ENCODE results near the gene GRIN2A.

The GRIN2A gene

DNA sequence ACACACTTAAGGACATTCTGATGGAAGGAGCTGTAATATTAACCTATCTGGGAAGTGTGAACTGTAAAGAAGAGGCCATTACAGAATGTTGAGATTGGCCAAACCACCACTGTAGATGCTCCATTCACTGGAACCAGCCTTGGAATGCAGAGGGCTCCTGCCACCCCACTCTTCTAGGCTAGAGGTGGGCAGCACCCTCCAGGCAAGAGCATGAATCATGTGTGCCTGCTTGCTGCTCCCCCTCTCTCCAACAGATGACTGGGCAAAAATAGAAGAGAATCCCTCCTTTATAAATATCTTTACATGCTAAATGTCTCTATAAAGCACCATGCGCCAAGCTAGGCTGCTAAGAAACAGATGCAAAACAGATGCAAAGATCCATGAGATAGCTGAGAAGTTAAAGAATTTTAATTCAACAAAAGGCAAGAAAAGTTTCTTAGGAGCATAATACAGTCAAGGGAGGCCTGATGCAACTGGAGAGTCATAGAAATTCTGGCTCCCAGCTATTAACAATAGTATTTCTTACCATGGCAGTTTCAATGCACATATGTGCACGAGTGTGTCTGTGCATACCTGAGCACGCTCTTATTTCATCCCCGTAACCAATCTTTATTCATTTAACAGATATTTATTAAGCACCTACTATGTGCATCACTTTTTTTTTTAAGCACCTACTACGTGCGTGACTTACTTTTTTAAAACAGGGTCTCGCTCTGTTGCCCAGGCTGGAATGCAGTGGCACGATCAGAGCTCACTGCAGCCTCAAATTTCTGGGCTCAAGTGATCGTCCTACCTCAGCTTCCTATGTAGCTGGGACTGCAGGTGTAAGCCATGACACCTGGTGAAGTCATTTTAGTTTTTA lies 53.6 kb downstream of the GRIN2A start:
- DNase-seq: no peak

GRCh38 chr16:10126686-10127085 lies 55.5 kb downstream of the GRIN2A start:
- DNase-seq: no peak

DNA sequence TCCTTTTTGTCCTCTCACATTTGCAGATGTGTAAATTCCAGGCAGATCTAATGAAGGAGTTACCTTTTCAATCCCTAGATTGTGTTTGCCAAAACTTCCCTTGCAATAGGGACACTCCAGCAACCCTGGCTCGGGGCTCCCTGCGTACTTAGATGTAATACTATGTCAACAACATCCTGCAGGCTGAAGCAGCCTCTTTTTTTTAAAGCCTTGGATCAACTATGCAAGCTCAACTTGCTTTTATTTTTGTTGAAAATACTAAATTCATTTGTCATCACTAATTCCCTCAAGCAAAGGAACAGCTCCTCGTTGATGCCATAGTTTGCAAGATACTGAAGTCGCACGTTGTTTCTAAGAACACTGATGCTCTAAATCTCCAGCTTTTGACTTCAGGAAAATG lies 59.1 kb downstream of the GRIN2A start:
- DNase-seq: no peak

DNA sequence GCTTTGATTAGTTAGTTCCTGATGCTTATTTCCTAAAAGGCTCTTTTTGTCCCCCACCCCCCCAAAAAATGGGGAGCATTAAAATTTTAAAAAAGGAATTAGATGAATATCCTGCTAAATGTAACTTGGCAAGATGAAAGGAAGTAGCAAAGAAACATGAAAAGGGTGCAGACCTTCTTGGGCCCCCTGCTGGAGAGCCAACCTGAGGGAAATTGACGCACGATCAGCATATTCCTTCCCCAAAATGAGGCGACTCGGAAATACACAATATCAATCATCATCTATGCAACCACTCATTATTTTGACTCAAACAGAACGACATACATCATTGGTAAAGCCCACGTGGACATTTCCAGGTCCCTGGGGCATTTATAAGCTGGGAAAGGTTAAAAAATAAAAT lies 59.7 kb downstream of the GRIN2A start:
- DNase-seq: no peak

DNA sequence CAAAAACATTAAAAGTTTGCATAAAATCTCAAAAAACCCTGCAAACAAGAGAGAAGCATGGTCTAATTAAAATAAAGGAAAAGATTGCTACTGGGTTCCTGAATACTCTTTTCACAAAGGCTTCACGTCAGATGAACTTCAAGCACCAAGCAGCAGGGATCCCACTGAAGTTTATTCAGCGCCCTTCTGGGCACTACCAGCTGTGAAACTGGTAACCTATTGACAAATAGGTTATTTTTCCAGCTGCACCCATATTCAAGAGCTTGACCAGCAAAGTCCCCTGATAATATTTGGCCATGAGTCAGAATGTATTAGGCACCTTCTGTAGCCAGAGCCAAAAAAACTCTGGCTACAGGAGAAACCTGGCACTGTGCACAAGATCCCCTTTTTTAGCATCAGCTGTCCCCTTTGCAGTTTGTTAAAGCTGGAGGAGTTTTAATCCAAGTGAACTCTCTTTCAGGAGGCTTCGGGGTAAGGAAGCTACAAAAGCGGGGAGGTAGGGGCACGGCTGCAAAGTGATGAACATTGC lies 60.3 kb downstream of the GRIN2A start:
- no peak for DNase-seq

DNA sequence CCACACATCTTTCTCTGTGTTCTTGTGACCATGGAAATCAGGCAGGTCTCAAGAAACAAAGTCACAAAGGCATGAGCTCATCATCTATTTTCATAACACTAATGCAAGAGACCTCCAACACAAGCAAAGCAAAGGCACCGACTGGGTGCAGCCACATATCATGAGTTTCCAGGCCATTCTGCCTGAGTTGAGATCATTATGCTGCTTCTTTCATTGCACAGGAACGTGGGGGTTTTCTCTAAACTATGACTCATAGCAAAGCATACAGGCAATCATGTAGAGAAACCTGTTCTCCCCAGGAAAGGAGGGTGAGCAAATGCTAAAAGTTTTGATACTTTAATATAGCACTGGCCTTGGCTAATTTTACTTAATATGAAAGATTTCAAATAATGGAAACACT lies 60.7 kb downstream of the GRIN2A start:
- no peak for DNase-seq

DNA sequence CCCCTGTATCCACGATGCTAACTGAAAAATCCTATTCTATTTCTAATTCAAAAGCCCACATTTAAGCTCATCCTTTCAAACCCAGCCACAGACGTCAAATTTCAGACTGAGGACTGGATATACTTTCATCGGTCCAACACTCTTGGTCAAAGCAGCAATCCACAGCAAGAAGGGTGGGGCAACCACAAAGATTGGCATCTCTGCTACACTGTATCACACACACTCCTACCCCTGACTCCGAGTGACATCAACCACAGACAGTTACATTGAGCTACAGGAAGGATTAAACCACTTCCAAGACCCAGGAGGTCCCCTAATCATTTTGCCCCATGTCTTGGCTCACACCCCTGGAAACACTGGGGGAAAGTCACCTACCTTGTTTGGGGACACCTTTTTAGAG lies 61.3 kb downstream of the GRIN2A start:
- DNase-seq: no peak

GRCh38 chr16:10114409-10114808 lies 67.8 kb downstream of the GRIN2A start:
- no peak for DNase-seq

GRCh38 chr16:10113248-10113647 lies 69.0 kb downstream of the GRIN2A start:
- no peak for DNase-seq

DNA sequence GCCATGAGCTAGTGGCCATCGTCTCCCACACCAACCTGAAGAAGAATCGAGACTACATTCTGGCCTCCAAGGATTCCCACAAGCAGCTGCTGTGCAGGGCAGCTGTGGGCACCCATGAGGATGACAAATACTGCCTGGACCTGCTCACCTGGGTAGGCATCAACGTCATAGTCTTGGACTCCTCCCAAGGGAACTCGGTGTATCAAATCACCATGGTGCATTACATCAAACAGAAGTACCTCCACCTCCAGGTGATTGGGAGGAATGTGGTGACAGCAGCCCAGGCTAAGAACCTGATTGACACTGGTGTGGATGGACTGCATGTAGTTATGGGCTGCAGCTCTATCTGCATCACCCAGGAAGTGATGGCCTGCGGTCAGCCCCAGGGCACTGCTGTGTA lies 70.2 kb downstream of the GRIN2A start:
- DNase-seq: no peak

DNA sequence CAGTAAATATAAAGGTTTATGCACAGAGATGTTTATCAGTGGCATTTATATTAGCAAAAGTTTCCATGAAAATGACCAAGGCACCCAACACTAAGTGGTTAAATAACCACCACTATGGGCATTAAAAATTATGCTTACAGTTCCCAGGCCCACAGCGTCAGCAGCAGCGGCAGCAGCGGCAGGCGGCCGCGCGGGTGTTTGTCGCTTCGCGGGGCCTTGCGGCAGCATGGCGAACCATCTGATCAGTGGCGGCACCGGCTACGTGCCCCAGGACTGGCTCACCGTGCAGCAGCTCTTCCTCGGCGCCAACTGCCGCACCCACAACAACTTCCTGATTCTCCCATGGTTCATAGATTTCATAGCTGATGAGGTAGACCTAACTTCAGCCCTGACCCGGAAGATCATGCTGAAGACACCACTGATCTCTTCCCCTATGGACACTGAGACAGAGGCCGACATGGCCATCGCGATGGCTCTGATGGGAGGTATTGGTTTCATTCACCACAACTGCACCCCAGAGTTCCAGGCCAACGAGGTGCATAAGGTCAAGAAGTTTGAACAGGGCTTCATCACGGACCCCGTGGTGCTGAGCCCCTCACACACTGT lies 71.0 kb downstream of the GRIN2A start:
- no peak for DNase-seq

- DNase-seq: no peak
Observed at GRCh38 chr16:10110552-10110951, 71.7 kb downstream of the GRIN2A start.

DNA sequence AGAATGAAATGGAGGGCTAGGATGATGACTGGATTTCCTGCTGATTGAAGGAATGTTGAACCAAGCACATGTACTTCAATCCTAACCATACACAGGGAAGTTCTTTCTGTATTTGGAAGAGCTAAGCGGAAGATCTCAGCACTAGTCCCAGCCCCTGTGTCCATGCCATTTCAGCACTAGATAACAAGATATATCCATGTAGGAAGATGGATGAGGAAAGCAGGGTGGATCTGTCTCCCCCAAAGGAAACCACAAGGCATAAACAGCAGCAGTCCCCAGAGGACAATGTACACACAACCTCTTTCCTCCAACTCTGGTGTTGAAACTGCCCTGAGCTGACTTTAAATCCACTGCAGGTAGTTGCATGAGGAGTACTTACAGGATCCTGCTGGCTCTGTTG lies 75.1 kb downstream of the GRIN2A start:
- no peak for DNase-seq

DNA sequence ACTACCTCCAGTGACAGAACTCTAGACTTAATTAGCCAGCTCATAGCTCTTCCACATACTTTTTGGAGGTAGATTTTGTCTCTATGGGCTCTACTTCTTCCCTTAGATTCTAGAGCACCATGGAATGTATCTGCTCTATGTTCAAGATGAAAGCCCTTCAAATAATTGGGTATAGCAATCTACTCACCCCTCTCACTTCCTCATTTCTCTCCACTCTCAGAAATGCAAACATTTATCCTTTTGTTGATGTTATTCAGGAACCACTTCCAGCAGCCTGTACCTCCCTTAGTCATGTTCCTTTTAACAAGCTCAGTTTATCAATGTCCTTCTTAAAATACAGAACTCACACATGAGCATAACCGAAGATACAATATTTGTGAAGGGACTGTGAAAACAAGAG lies 78.5 kb downstream of the GRIN2A start:
- DNase-seq: no peak

DNA sequence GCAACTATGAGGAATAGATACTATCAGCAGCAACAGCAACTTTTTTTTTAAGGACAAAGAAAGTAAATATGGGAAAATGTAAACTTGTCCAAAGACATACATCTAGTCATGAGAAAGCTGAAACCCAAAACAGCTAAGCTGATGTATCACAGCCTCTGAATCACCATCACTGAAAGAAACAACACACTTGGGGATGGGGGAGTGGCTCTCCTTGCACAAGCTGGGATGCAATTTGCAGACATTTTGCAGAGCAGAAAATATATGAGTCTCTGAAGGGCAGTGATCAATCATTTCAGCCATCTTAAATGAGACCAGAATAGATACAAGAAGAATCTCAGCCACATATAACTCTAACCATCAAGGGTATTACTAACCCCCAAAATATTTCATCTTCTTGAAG lies 79.1 kb downstream of the GRIN2A start:
- no peak for DNase-seq

- no peak for DNase-seq
Observed at GRCh38 chr16:10100829-10101228, 81.4 kb downstream of the GRIN2A start.

DNA sequence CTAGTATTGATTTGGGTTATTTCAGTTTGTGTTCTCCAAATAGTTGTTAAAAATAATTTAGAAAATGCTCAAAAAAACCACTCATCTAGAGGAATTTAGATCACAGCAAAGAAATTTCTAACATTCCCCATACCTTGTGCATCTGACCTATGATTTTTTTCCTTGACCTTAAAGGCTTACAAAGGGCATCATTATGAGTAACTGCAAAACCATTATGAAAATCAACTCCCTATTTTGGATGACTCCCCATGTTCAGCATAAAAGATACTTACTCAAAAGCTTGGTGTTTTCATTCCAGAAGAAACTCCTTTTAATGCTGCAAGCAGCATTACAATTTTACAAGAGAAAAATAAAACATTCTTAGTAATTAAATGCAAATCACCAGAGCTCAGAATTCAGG lies 83.2 kb downstream of the GRIN2A start:
- no peak for DNase-seq

- no peak for DNase-seq
Observed at GRCh38 chr16:10097271-10097670, 85.0 kb downstream of the GRIN2A start.

GRCh38 chr16:10093576-10093975 lies 88.7 kb downstream of the GRIN2A start:
- DNase-seq: no peak

- DNase-seq: no peak
Observed at GRCh38 chr16:10090816-10091215, 91.4 kb downstream of the GRIN2A start.

DNA sequence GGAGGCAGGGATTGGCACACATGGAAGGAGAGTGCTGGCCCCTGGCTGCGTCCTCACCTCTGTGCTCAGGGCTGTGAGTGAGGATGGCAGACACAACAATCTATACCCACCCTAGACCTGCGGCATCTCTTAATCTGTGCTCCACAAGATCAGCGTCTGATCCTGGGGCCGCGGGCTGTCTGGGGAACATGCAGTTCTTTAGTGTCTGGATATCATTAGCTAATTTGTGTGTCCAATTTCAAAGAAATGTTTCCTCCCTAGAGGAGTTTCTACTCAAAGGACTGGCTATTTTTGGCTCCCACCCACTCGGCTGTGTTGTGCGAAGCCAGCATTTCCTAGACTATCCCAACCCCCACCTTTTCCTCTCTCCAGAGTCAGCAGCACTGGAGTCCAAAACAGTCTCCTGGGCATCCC lies 93.8 kb downstream of the GRIN2A start:
- no peak for DNase-seq

GRCh38 chr16:10087151-10087550 lies 95.1 kb downstream of the GRIN2A start:
- DNase-seq: no peak

- no peak for DNase-seq
Observed at GRCh38 chr16:10086620-10087019, 95.6 kb downstream of the GRIN2A start.

- DNase-seq: no peak
Observed at GRCh38 chr16:10085078-10085798, 97.0 kb downstream of the GRIN2A start.

All from effector CD8-positive, alpha-beta T cell (primary cell).